ENCODE measurements around the gene BPIFB6. TPM values are rescaled to one million over a fixed set of nuclear protein-coding genes. Genes with fewer than 3 reads are reported as not detected.

BPIFB6 gene
- total and polyA plus RNA-seq, 7 donors: not detected

GRCh38 chr20:33015700-33016580 lies 15.5 kb upstream of the BPIFB6 start:
- intact Hi-C loops (cut with DNase I): no loop called here
- no peak for TF ChIP-seq CTCF (IDR thresholded peaks at IDR 0.05)
- Histone ChIP-seq H3K36me3 (ENCODE audit: insufficient read depth in 1 of 2, low read depth in 1 of 2) (no peaks in the 10 kb centered on the region), H3K4me1 (no peaks in the 10 kb centered on the region), H3K27ac (no peak overlapping the region), H3K9me3 (no peaks in the 10 kb centered on the region), H3K4me3 (no peak overlapping the region), H3K27me3 (ENCODE audit: insufficient read depth in 3 of 3, low read length in 2 of 3) (peaks cover 0 to 48% (median 2%) of the 10 kb centered on the region in 3 donors)
- DNase-seq: no peak
- 53 to 59% (median 56%) methylated on average over 15 of the region's 15 CpGs for WGBS, 3 donors
- ATAC-seq: no peak

GRCh38 chr20:33016581-33017109 lies 14.8 kb upstream of the BPIFB6 start:
- Histone ChIP-seq H3K27ac (no peak overlapping the region), H3K4me1 (no peaks in the 10 kb centered on the region), H3K4me3 (no peak overlapping the region), H3K9me3 (no peaks in the 10 kb centered on the region), H3K36me3 (ENCODE audit: insufficient read depth in 1 of 2, low read depth in 1 of 2) (no peaks in the 10 kb centered on the region), H3K27me3 (ENCODE audit: insufficient read depth in 3 of 3, low read length in 2 of 3) (peaks cover 0 to 45% (median 2%) of the 10 kb centered on the region in 3 donors)
- DNase-seq (no peak), ATAC-seq (no peak)
- no peak for TF ChIP-seq CTCF (IDR thresholded peaks at IDR 0.05)
- intact Hi-C loops (cut with DNase I): no loop called here
- 40 to 54% (median 45%) methylated on average over 7 of the region's 7 CpGs for WGBS, 3 donors

GRCh38 chr20:33017542-33017941 lies 13.9 kb upstream of the BPIFB6 start:
- ATAC-seq (no peak), DNase-seq (no peak)
- TF ChIP-seq CTCF (IDR thresholded peaks at IDR 0.05): no peak
- WGBS, 3 donors: 76 to 81% (median 79%) methylated on average over 7 of the region's 7 CpGs
- Histone ChIP-seq H3K9me3 (no peaks in the 10 kb centered on the region), H3K36me3 (ENCODE audit: insufficient read depth in 1 of 2, low read depth in 1 of 2) (no peaks in the 10 kb centered on the region), H3K27ac (no peak overlapping the region), H3K4me1 (no peaks in the 10 kb centered on the region), H3K27me3 (ENCODE audit: insufficient read depth in 3 of 3, low read length in 2 of 3) (peaks cover 0 to 38% (median 2%) of the 10 kb centered on the region in 3 donors), H3K4me3 (no peak overlapping the region)
- intact Hi-C loops (cut with DNase I): no loop called here

GRCh38 chr20:33018169-33018931 lies 13.1 kb upstream of the BPIFB6 start:
- whole genome bisulfite sequencing, 3 donors: 52 to 66% (median 63%) methylated on average over 13 to 14 of the region's 14 CpGs
- Histone ChIP-seq H3K4me1 (no peaks in the 10 kb centered on the region), H3K36me3 (ENCODE audit: insufficient read depth in 1 of 2, low read depth in 1 of 2) (no peaks in the 10 kb centered on the region), H3K27me3 (ENCODE audit: insufficient read depth in 3 of 3, low read length in 2 of 3) (peaks cover 0 to 42% (median 2%) of the 10 kb centered on the region in 3 donors), H3K27ac (no peak overlapping the region), H3K4me3 (no peak overlapping the region), H3K9me3 (no peaks in the 10 kb centered on the region)
- no peak for TF ChIP-seq CTCF (IDR thresholded peaks at IDR 0.05)
- DNase-seq: no peak
- intact Hi-C loops (cut with DNase I): no loop called here
- no peak for ATAC-seq
